ENCODE data around the gene AOPEP.

- TF ChIP-seq CTCF (conservative IDR thresholded peaks at IDR 0.05), result no peak
- TF ChIP-seq ZFX (IDR thresholded peaks at IDR 0.05), result no peak
These were observed 7.7 kb downstream of the AOPEP start for GRCh38 chr9:94734054-94734754.
